SK-N-SH (cell line): Measurements from ENCODE around the gene ZFP92. TPM values are rescaled to one million over a fixed set of nuclear protein-coding genes. Genes with fewer than 3 reads are reported as not detected.

ENCODE experiments used
- CTCF ChIA-PET: fragments of 300-600, 350-600 bp; formaldehyde crosslinking; extraction: SDS; loops from one replicate; lab custom pipeline; 2021; lab: Yijun Ruan, JAX
- POLR2A ChIA-PET: fragments of 350-600 bp; sonication (Branson Sonifier 250); formaldehyde crosslinking; extraction: SDS; loops from one replicate; lab custom pipeline; 2020; ENCODE audit warnings: antibody characterized with exemption, inconsistent platforms; lab: Yijun Ruan, JAX
- DNase-seq: peaks from one replicate; pipeline ENCODE4 v3.0.0; 2012
- H2AFZ ChIP-seq: fragments of 200-600 bp; sonication (generic); 2 replicates; pipeline ENCODE4 v1.8.1; 2016; ENCODE audit warnings: antibody characterized with exemption, mild to moderate bottlenecking, low read depth
- H3F3A ChIP-seq: fragments of 200-600 bp; sonication (generic); replicated peaks from 2 replicates; pipeline ENCODE3; 2016; ENCODE audit warnings: antibody characterized with exemption, mild to moderate bottlenecking; ENCODE audit not compliant: insufficient read depth
- H3K27ac ChIP-seq, 2 experiments: fragments of 200-500 bp in 1 of 2; fragments of 200-600 bp in 1 of 2; sonication (Bioruptor generic) in 1 of 2; sonication (generic), shearing (Covaris generic) in 1 of 2; 2 replicates each; pipeline versions ENCODE4 v1.5.1 to v1.6.1; 2014 to 2016; ENCODE audit warnings: low read depth in 2 of 2, inconsistent platforms in 1 of 2, low read length in 1 of 2, mild to moderate bottlenecking in 1 of 2, mixed read lengths in 1 of 2
- H3K27me3 ChIP-seq: fragments of 200-600 bp; sonication (generic), shearing (Covaris generic); 2 replicates; pipeline ENCODE4 v1.6.1; 2016; ENCODE audit warnings: mixed run types; ENCODE audit not compliant: insufficient read depth
- H3K36me3 ChIP-seq, 2 experiments: fragments of 200-500 bp in 1 of 2; fragments of 200-600 bp in 1 of 2; sonication (Bioruptor generic) in 1 of 2; sonication (generic) in 1 of 2; replicated peaks in 1 of 2; 2 replicates each; pipeline versions ENCODE3 to v1.5.1; 2014 to 2016; ENCODE audit warnings: low read length in 1 of 2, mild to moderate bottlenecking in 1 of 2; ENCODE audit not compliant: insufficient read depth in 2 of 2, control insufficient read depth in 1 of 2
- H3K4me1 ChIP-seq, 2 experiments: fragments of 200-500 bp in 1 of 2; fragments of 200-600 bp in 1 of 2; sonication (Bioruptor generic) in 1 of 2; sonication (generic), shearing (Covaris generic) in 1 of 2; 2 replicates each; pipeline versions ENCODE4 v1.5.1 to v1.6.1; 2014 to 2016; ENCODE audit warnings: low read depth in 1 of 2, low read length in 1 of 2, mixed run types in 1 of 2; ENCODE audit not compliant: insufficient read depth in 2 of 2, control insufficient read depth in 1 of 2
- H3K4me2 ChIP-seq: fragments of 200-600 bp; sonication (generic), shearing (Covaris generic); 2 replicates; pipeline ENCODE4 v1.6.1; 2017; ENCODE audit warnings: mixed run types
- H3K4me3 ChIP-seq, 2 experiments: fragments of 200-500 bp in 1 of 2; fragments of 200-600 bp in 1 of 2; sonication (Bioruptor generic) in 1 of 2; sonication (generic), shearing (Covaris generic) in 1 of 2; 2 replicates each; pipeline versions ENCODE4 v1.5.1 to v1.8.1; 2014 to 2016; ENCODE audit warnings: low read depth in 2 of 2, inconsistent platforms in 1 of 2, low read length in 1 of 2, mild to moderate bottlenecking in 1 of 2, mixed read lengths in 1 of 2, moderate library complexity in 1 of 2
- H3K79me2 ChIP-seq: fragments of 200-600 bp; sonication (generic); 2 replicates; pipeline ENCODE4 v1.8.1; 2017; ENCODE audit warnings: mild to moderate bottlenecking; ENCODE audit not compliant: insufficient read depth
- H3K9ac ChIP-seq: fragments of 200-600 bp; sonication (generic); 2 replicates; pipeline ENCODE4 v1.6.1; 2017; ENCODE audit warnings: mixed run types
- H3K9me2 ChIP-seq: fragments of 200-600 bp; sonication (generic); 2 replicates; pipeline ENCODE4 v1.6.1; 2017; ENCODE audit warnings: mixed run types
- H3K9me3 ChIP-seq: fragments of 200-600 bp; sonication (generic); 2 replicates; pipeline ENCODE4 v1.6.1; 2017; ENCODE audit warnings: mixed run types, mild to moderate bottlenecking, moderate library complexity
- H4K20me1 ChIP-seq: fragments of 200-600 bp; sonication (generic); 2 replicates; pipeline ENCODE4 v1.6.1; 2017; ENCODE audit warnings: mild to moderate bottlenecking, mixed run types; ENCODE audit not compliant: insufficient read depth
- ELF1 ChIP-seq: IDR thresholded peaks from 2 replicates; pipeline ENCODE4 v1.4.0; 2012
- EZH2phosphoT487 ChIP-seq: fragments of 200-600 bp; sonication (generic); IDR thresholded peaks from 2 replicates; pipeline ENCODE4 v1.6.1; 2017; ENCODE audit warnings: low read depth, mixed run types, mild to moderate bottlenecking, antibody characterized with exemption, moderate library complexity, borderline replicate concordance
- FOXM1 ChIP-seq: IDR thresholded peaks from 2 replicates; pipeline ENCODE4 v1.4.0; 2012; ENCODE audit warnings: low read depth, mild to moderate bottlenecking
- IRF3 ChIP-seq: fragments of 150-350 bp; IDR thresholded peaks from 2 replicates; pipeline ENCODE4 v1.6.1; 2016; ENCODE audit warnings: mild to moderate bottlenecking, low read depth, low read length
- MEF2A ChIP-seq: IDR thresholded peaks from 2 replicates; pipeline ENCODE4 v1.4.0; 2012; ENCODE audit warnings: low read depth, borderline replicate concordance
- MXI1 ChIP-seq: IDR thresholded peaks from 2 replicates; pipeline ENCODE4 v1.6.1; 2012; ENCODE audit warnings: mild to moderate bottlenecking, low read depth, low read length, improper control_type of control experiment
- RAD21 ChIP-seq: IDR thresholded peaks from 2 replicates; pipeline ENCODE4 v1.6.1; 2012; ENCODE audit warnings: mild to moderate bottlenecking, low read length
- RFX5 ChIP-seq: IDR thresholded peaks from 2 replicates; pipeline ENCODE4 v1.6.1; 2012; ENCODE audit warnings: mild to moderate bottlenecking, improper control_type of control experiment, low read length
- RXRA ChIP-seq: IDR thresholded peaks from 2 replicates; pipeline ENCODE4 v1.4.0; 2012; ENCODE audit warnings: low read depth, mild to moderate bottlenecking, borderline replicate concordance
- TEAD4 ChIP-seq: IDR thresholded peaks from 2 replicates; pipeline ENCODE4 v1.4.0; 2012; ENCODE audit warnings: mild to moderate bottlenecking, borderline replicate concordance; ENCODE audit not compliant: insufficient read depth
- USF1 ChIP-seq: IDR thresholded peaks from 2 replicates; pipeline ENCODE4 v1.4.0; 2012; ENCODE audit warnings: low read depth, borderline replicate concordance
- WGBS: methylation state at CpG from one replicate; pipeline ENCODE4 v1.1.6; 2017; ENCODE audit warnings: low lambda C conversion rate; 5-methylcytosine and 5-hydroxymethylcytosine counted together
- polyA plus RNA-seq, 3 experiments: library from polyadenylated mRNA; depleted of rRNA; stranded (reverse); fragments of >200 nt; gene quantifications; 2 replicates each; pipeline ENCODE4 v1.2.3, GENCODE V29; 2012
- TF ChIP-seq, protein P1 (sequence below): IDR thresholded peaks from 2 replicates; pipeline ENCODE4; 2012

The ZFP92 gene
- polyA plus RNA-seq, 1 of the 3 experiments (the other 2 are of a cell fraction), result 0.28 TPM

DNA sequence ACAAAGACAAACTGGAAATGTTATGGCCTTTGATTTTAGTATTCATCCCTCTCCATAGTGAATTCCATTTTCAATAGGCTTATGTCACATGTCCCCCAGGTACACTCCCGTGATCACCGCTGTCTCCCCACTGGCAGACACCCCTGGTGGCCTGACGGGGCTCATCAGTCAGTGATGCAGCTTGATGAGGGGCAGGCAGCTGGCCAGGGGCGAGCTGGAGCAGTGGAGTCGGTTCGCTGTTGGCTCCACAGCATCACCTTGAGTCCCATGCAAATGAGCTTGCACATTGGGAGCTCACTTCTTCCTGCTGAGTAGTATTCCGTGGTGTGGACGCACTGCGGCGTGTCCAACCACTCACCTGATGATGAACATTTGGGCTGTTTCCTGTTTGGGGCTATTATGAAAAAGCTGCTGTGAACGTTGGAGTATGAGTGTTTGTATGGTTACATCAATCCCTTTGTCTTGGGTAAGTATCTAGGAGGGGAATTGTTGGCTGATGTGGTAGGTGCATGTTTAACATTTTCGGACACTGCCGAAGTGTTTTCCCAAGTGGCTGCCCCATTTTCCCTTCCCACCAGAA lies 29.4 kb downstream of the ZFP92 start:
- Histone ChIP-seq H3K27ac (no peak overlapping the region), H3K27me3 (peaks cover 34% of the 10 kb centered on the region), H3K79me2 (no peaks in the 10 kb centered on the region), H2AFZ (no peak overlapping the region), H3K36me3 (no peaks in the 10 kb centered on the region), H3K4me3 (no peak overlapping the region), H4K20me1 (no peaks in the 10 kb centered on the region), H3F3A (no peaks in the 10 kb centered on the region), H3K9ac (no peak overlapping the region), H3K9me3 (no peaks in the 10 kb centered on the region), H3K9me2 (no peaks in the 10 kb centered on the region), H3K4me2 (no peak overlapping the region), H3K4me1 (no peaks in the 10 kb centered on the region)
- ChIA-PET POLR2A (no interaction called here), CTCF (interaction anchor here (0.6 to 1.0 kb wide), 2 partner anchors 288 to 388 kb away, joined by 3 read pairs; no protein-coding TSS in a partner anchor)
- TF ChIP-seq, protein P1, sequence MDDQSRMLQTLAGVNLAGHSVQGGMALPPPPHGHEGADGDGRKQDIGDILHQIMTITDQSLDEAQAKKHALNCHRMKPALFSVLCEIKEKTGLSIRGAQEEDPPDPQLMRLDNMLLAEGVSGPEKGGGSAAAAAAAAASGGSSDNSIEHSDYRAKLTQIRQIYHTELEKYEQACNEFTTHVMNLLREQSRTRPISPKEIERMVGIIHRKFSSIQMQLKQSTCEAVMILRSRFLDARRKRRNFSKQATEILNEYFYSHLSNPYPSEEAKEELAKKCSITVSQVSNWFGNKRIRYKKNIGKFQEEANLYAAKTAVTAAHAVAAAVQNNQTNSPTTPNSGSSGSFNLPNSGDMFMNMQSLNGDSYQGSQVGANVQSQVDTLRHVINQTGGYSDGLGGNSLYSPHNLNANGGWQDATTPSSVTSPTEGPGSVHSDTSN, result no peak
- TF ChIP-seq EZH2phosphoT487, result no peak
- 23% methylated on average over 12 of the region's 13 CpGs for WGBS
- no peak for DNase-seq

DNA sequence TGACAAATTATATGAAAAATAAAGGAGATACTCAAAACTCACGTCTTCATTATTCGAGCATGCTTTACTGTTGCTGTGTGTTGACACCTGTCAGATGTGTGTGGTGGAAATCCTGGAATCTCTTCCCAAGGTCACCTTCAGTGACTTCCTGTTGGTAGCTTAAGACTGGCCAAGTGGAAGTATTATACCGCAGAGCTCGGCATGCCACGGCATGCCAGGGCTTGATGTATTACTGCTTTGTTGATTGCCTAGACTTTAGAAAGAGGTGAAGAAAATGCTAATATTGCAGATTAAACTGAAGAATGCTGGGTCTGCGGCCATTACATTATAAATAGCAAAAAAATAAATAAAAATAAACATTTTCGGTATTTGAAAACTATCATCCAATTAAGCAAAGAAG lies 30.0 kb downstream of the ZFP92 start:
- no peaks in the 10 kb centered on the region for H3K9me3 ChIP-seq
- CTCF ChIA-PET, result interaction anchor here (0.6 kb wide), 1 partner anchor 289 kb away, joined by 3 read pairs; no protein-coding TSS in a partner anchor
- POLR2A ChIA-PET, result no interaction called here

More for the DNA sequence above, 30.0 kb downstream of the ZFP92 start:
- Histone ChIP-seq H3F3A (no peaks in the 10 kb centered on the region), H3K79me2 (no peaks in the 10 kb centered on the region), H3K27ac (no peak overlapping the region), H3K27me3 (peaks cover 38% of the 10 kb centered on the region)
- no peak for DNase-seq
- no peak for TF ChIP-seq FOXM1
- TF ChIP-seq MXI1, result no peak
- TF ChIP-seq ELF1, result no peak
- no peak for TF ChIP-seq IRF3
- no peak for TF ChIP-seq TEAD4
- no peak for TF ChIP-seq MEF2A
- no peak for TF ChIP-seq RFX5
- no peak for TF ChIP-seq RAD21
- TF ChIP-seq RXRA, result no peak
- TF ChIP-seq USF1, result no peak
- TF ChIP-seq, all 33 proteins: peak for 0
- H2AFZ ChIP-seq, result no peak overlapping the region
- H3K9me2 ChIP-seq, result no peaks in the 10 kb centered on the region
- H3K9ac ChIP-seq, result no peak overlapping the region
- H3K4me3 ChIP-seq, result no peak overlapping the region
- no peak overlapping the region for H3K4me2 ChIP-seq
- no peaks in the 10 kb centered on the region for H4K20me1 ChIP-seq
- H3K36me3 ChIP-seq, result no peaks in the 10 kb centered on the region
- H3K4me1 ChIP-seq, result no peaks in the 10 kb centered on the region
- 51% methylated on average over 7 of the region's 7 CpGs for WGBS
